OCI-LY3 (cell line): ENCODE measurements around the gene RABL6.

Source experiments
- H2AFZ ChIP-seq: fragments of 200-600, 300-600 bp; shearing (Covaris generic); 2 replicates; pipeline ENCODE4 v1.6.0; 2014; ENCODE audit warnings: antibody characterized with exemption, low read depth, low read length
- H3K27ac ChIP-seq: fragments of 200-600, 300-600 bp; sonication (generic); 2 replicates; pipeline ENCODE4 v1.5.1; 2014; ENCODE audit warnings: mild to moderate bottlenecking, low read length, moderate library complexity, mixed read lengths
- H3K27me3 ChIP-seq: fragments of 200-600, 300-600 bp; sonication (generic); 2 replicates; pipeline ENCODE4 v1.6.1; 2014; ENCODE audit warnings: low read depth, low read length, mixed read lengths
- H3K36me3 ChIP-seq: fragments of 200-600, 300-600 bp; sonication (generic); replicated peaks from 2 replicates; pipeline ENCODE3; 2014; ENCODE audit warnings: low read depth, low read length, mixed read lengths
- H3K4me1 ChIP-seq: fragments of 300-600, 200-600 bp; sonication (generic); 2 replicates; pipeline ENCODE4 v1.6.1; 2014; ENCODE audit warnings: low read length, mixed read lengths
- H3K4me2 ChIP-seq: fragments of 200-600, 300-600 bp; sonication (generic); 2 replicates; pipeline ENCODE4 v1.6.1; 2014; ENCODE audit warnings: low read length, mixed read lengths
- H3K4me3 ChIP-seq: fragments of 300-600, 200-600 bp; sonication (generic); 2 replicates; pipeline ENCODE4 v1.5.1; 2014; ENCODE audit warnings: antibody characterized with exemption, mild to moderate bottlenecking, low read length, moderate library complexity
- H3K79me2 ChIP-seq: fragments of 300-600, 200-600 bp; shearing (Covaris generic); 2 replicates; pipeline ENCODE4 v1.6.1; 2014; ENCODE audit warnings: mild to moderate bottlenecking, low read length, mixed read lengths
- H3K9ac ChIP-seq: fragments of 300-600, 200-600 bp; shearing (Covaris generic); 2 replicates; pipeline ENCODE4 v1.6.0; 2014; ENCODE audit warnings: mild to moderate bottlenecking, low read length, moderate library complexity
- H3K9me3 ChIP-seq: fragments of 200-600, 300-600 bp; shearing (Covaris generic); 2 replicates; pipeline ENCODE4 v1.6.1; 2014; ENCODE audit warnings: low read length, mixed read lengths; ENCODE audit not compliant: insufficient read depth
- H4K20me1 ChIP-seq: fragments of 200-600, 300-600 bp; sonication (generic); 2 replicates; pipeline ENCODE4 v1.6.1; 2016; ENCODE audit warnings: low read length, mixed read lengths; ENCODE audit not compliant: insufficient read depth
- EZH2phosphoT487 ChIP-seq: fragments of 200-600 bp; shearing (Covaris generic); IDR thresholded peaks from 2 replicates; pipeline ENCODE4 v1.6.1; 2018; ENCODE audit warnings: antibody characterized with exemption, mixed run types, low read depth
- TF ChIP-seq, protein P1 (sequence below): fragments of 200-600, 300-600 bp; sonication (generic); IDR thresholded peaks from 2 replicates; pipeline ENCODE4 v1.5.1; 2014; ENCODE audit warnings: antibody characterized with exemption, low read length, low read depth

The RABL6 gene

DNA sequence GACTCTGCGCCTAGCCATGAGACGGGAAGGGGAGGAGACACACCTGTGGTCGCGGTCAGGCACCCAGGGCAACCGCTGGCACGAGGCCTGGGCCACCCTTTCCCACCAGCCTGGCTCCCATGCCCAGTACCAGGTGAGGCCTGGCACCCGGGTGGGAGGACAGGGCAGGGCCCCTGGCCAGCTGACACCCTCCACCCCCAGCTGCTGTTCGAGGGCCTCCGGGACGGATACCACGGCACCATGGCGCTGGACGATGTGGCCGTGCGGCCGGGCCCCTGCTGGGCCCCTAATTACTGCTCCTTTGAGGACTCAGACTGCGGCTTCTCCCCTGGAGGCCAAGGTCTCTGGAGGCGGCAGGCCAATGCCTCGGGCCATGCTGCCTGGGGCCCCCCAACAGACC lies 49.4 kb downstream of the RABL6 start:
- Histone ChIP-seq H3K27me3 (no peaks in the 10 kb centered on the region), H3K27ac (no peak overlapping the region), H3K4me2 (no peak overlapping the region), H3K79me2 (no peaks in the 10 kb centered on the region), H2AFZ (no peak overlapping the region), H4K20me1 (peaks cover 4% of the 10 kb centered on the region; the same call in 1 of the 2 replicates), H3K36me3 (peaks cover 4% of the 10 kb centered on the region), H3K9ac (no peak overlapping the region), H3K4me1 (no peaks in the 10 kb centered on the region), H3K4me3 (no peak overlapping the region), H3K9me3 (no peaks in the 10 kb centered on the region)
- TF ChIP-seq, protein P1, sequence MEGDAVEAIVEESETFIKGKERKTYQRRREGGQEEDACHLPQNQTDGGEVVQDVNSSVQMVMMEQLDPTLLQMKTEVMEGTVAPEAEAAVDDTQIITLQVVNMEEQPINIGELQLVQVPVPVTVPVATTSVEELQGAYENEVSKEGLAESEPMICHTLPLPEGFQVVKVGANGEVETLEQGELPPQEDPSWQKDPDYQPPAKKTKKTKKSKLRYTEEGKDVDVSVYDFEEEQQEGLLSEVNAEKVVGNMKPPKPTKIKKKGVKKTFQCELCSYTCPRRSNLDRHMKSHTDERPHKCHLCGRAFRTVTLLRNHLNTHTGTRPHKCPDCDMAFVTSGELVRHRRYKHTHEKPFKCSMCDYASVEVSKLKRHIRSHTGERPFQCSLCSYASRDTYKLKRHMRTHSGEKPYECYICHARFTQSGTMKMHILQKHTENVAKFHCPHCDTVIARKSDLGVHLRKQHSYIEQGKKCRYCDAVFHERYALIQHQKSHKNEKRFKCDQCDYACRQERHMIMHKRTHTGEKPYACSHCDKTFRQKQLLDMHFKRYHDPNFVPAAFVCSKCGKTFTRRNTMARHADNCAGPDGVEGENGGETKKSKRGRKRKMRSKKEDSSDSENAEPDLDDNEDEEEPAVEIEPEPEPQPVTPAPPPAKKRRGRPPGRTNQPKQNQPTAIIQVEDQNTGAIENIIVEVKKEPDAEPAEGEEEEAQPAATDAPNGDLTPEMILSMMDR = no peak
- no peak for TF ChIP-seq EZH2phosphoT487

DNA sequence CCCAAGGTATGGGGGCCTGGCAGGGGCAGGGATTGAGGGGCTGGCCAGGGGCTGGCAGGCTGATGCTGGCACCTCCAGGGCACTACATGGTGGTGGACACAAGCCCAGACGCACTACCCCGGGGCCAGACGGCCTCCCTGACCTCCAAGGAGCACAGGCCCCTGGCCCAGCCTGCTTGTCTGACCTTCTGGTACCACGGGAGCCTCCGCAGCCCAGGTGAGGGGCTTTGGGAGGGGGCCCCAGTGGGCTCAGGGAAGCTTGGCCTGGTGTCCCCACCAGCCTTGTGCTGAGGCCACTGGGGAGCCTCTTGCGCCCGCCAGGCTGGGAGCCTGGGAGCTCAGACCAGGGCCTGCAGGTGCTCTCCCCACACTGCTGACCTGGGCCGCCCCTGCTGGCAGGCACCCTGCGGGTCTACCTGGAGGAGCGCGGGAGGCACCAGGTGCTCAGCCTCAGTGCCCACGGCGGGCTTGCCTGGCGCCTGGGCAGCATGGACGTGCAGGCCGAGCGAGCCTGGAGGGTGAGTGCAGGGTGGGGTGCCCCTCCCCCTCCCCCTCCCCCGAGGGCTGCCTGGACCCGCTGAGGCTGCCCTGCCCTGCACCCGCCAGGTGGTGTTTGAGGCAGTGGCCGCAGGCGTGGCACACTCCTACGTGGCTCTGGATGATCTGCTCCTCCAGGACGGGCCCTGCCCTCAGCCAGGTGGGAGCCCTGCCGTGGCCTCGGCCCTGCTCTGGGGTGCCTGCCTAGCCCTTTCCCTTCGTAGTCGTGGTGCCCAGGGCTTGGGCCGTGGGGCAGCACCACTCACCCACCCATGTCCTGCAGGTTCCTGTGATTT lies 50.0 kb downstream of the RABL6 start:
- H3K27ac ChIP-seq = no peak overlapping the region
- no peak overlapping the region for H3K4me2 ChIP-seq
- peaks cover 4% of the 10 kb centered on the region; the same call in 1 of the 2 replicates for H4K20me1 ChIP-seq
- no peak overlapping the region for H3K4me3 ChIP-seq
- no peaks in the 10 kb centered on the region for H3K79me2 ChIP-seq
- H3K9ac ChIP-seq = no peak overlapping the region
- no peak for TF ChIP-seq EZH2phosphoT487
- TF ChIP-seq, protein P1 = no peak
- H3K9me3 ChIP-seq = no peaks in the 10 kb centered on the region
- H3K4me1 ChIP-seq = no peaks in the 10 kb centered on the region
- peaks cover 4% of the 10 kb centered on the region for H3K36me3 ChIP-seq
- H2AFZ ChIP-seq = no peak overlapping the region
- H3K27me3 ChIP-seq = no peaks in the 10 kb centered on the region

DNA sequence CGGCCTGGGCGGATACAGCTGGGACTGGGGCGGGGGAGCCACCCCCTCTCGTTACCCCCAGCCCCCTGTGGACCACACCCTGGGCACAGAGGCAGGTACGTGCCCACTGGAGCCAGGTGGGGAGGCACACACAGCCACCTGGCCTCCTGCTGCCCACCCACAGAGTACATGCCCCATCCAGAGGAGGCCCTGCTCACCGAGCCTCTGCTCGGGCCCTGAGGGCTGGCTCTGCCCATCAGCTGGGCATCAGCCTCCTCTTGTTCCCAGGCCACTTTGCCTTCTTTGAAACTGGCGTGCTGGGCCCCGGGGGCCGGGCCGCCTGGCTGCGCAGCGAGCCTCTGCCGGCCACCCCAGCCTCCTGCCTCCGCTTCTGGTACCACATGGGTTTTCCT lies 50.7 kb downstream of the RABL6 start:
- H3K4me3 ChIP-seq = no peak overlapping the region
- H3K27ac ChIP-seq = no peak overlapping the region
- H3K36me3 ChIP-seq = peaks cover 10% of the 10 kb centered on the region
- H3K9ac ChIP-seq = no peak overlapping the region
- no peaks in the 10 kb centered on the region for H3K27me3 ChIP-seq
- H4K20me1 ChIP-seq = peaks cover 4% of the 10 kb centered on the region; the same call in 1 of the 2 replicates
- H3K4me1 ChIP-seq = no peaks in the 10 kb centered on the region
- no peaks in the 10 kb centered on the region for H3K79me2 ChIP-seq
- TF ChIP-seq, protein P1 = no peak
- no peak for TF ChIP-seq EZH2phosphoT487
- H3K9me3 ChIP-seq = no peaks in the 10 kb centered on the region
- no peak overlapping the region for H2AFZ ChIP-seq
- no peak overlapping the region for H3K4me2 ChIP-seq

DNA sequence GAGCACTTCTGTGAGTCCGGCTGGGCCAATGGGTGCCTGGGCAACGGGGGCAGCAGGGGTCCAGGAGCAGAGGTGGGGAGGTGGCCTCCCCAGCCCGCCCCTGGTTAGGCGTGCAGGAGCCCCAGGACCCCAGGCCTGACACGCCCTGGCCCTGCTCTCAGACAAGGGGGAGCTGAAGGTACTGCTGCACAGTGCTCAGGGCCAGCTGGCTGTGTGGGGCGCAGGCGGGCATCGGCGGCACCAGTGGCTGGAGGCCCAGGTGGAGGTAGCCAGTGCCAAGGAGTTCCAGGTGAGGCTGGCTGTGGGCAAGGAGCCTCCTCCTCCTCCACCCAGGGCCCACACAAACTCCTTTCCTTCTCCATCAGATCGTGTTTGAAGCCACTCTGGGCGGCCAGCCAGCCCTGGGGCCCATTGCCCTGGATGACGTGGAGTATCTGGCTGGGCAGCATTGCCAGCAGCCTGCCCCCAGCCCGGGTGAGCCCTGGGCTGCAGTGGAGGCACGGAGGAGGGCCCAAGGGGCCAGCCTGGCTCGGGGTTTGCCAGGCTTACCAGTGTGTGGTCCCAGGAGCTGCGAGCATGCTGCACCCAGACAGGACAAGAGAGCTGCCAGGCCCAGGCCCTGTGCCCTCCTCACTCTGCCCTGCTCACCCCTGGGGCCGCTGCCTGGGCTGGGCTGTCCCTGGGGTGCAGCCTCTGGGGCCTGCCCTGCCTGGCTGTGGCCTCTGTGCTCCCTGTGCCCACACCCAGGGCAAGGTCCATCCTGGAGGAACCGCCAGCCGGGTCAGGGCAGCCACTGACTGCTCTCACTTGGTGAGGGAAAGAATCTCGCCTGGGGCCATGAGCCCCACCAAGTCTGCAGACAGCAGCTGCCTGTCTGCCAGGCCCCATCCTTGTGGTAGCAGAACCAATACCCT lies 51.4 kb downstream of the RABL6 start:
- Histone ChIP-seq H3K4me2 (no peak overlapping the region), H3K4me1 (no peaks in the 10 kb centered on the region), H3K9me3 (no peaks in the 10 kb centered on the region), H3K27ac (no peak overlapping the region), H3K79me2 (0 out of 2 replicates have a peak, but pooled peaks cover 5% of the 10 kb centered on the region), H3K27me3 (no peaks in the 10 kb centered on the region), H4K20me1 (peaks cover 4% of the 10 kb centered on the region; the same call in 1 of the 2 replicates), H2AFZ (no peak overlapping the region), H3K4me3 (no peak overlapping the region), H3K36me3 (peaks cover 16% of the 10 kb centered on the region), H3K9ac (no peak overlapping the region)
- TF ChIP-seq, protein P1 = no peak
- TF ChIP-seq EZH2phosphoT487 = no peak
